Liver (tissue), 9 donors: ENCODE data around the gene MTF1. TPM values are rescaled to one million over a fixed set of nuclear protein-coding genes. Genes with fewer than 3 reads are reported as not detected.

ENCODE experiments used
- DNase-seq: peaks from one replicate; pipeline ENCODE4 v3.0.0-alpha.2; 2017; ENCODE audit warnings: low spot score
- H3K27ac ChIP-seq, 2 donors: one replicate each; pipeline ENCODE4 v1.7.0; 2013; ENCODE audit warnings: inconsistent platforms in 2 of 2, low read length in 2 of 2, control low read depth in 1 of 2, low read depth in 1 of 2, mild to moderate bottlenecking in 1 of 2
- H3K27me3 ChIP-seq, 4 donors: one replicate each; pipeline versions ENCODE4 v1.6.1 to v1.7.0; 2013; ENCODE audit warnings: low read length in 3 of 4, inconsistent platforms in 1 of 4, mild to moderate bottlenecking in 1 of 4, moderate library complexity in 1 of 4; ENCODE audit not compliant: control insufficient read depth in 4 of 4, insufficient read depth in 4 of 4
- H3K36me3 ChIP-seq, 4 donors: one replicate each; pipeline versions ENCODE4 v1.6.1 to v1.7.0; 2013; ENCODE audit warnings: low read length in 3 of 4, mild to moderate bottlenecking in 3 of 4, low read depth in 1 of 4, moderate library complexity in 1 of 4; ENCODE audit not compliant: control insufficient read depth in 4 of 4, insufficient read depth in 3 of 4
- H3K4me1 ChIP-seq, 4 donors: one replicate each; pipeline versions ENCODE4 v1.6.1 to v1.7.0; 2013; ENCODE audit warnings: low read length in 3 of 4, mild to moderate bottlenecking in 3 of 4, moderate library complexity in 1 of 4; ENCODE audit not compliant: control insufficient read depth in 4 of 4, insufficient read depth in 4 of 4
- H3K4me3 ChIP-seq, 3 donors: one replicate each; pipeline versions ENCODE4 v1.6.1 to v1.7.0; 2013; ENCODE audit warnings: low read length in 3 of 3, control low read depth in 1 of 3, low read depth in 1 of 3, mild to moderate bottlenecking in 1 of 3
- H3K9ac ChIP-seq, 2 donors: one replicate each; pipeline ENCODE4 v1.7.0; 2013; ENCODE audit warnings: low read length in 2 of 2, mild to moderate bottlenecking in 2 of 2, moderate library complexity in 2 of 2, control low read depth in 1 of 2, low read depth in 1 of 2
- H3K9me3 ChIP-seq, 4 donors: one replicate each; pipeline versions ENCODE4 v1.6.1 to v1.7.0; 2013; ENCODE audit warnings: low read length in 3 of 4; ENCODE audit not compliant: control insufficient read depth in 4 of 4
- EGR1 ChIP-seq, 2 donors: IDR thresholded peaks; 2 replicates each; pipeline ENCODE4 v1.6.1; 2016 to 2018; ENCODE audit warnings: antibody characterized with exemption in 2 of 2, low read depth in 2 of 2
- FOXA1 ChIP-seq: IDR thresholded peaks from 2 replicates; pipeline ENCODE4 v1.6.1; 2016; ENCODE audit warnings: antibody characterized with exemption
- GABPA ChIP-seq, 2 donors: IDR thresholded peaks in 1 of 2; conservative IDR thresholded peaks in 1 of 2; 2 replicates each; pipeline ENCODE4 v1.6.1; 2016; ENCODE audit warnings: antibody characterized with exemption in 2 of 2, mild to moderate bottlenecking in 1 of 2, moderate library complexity in 1 of 2
- HNF4A ChIP-seq, 2 donors: conservative IDR thresholded peaks; 2 replicates each; pipeline ENCODE4 v1.6.1; 2016; ENCODE audit warnings: antibody characterized with exemption in 2 of 2, mild to moderate bottlenecking in 2 of 2
- JUND ChIP-seq, 2 donors: IDR thresholded peaks; 2 replicates each; pipeline ENCODE4 v1.6.1; 2016; ENCODE audit warnings: antibody characterized with exemption in 2 of 2
- NR2F2 ChIP-seq: IDR thresholded peaks from 2 replicates; pipeline ENCODE4 v1.6.1; 2016; ENCODE audit warnings: antibody characterized with exemption
- SP1 ChIP-seq: IDR thresholded peaks from 2 replicates; pipeline ENCODE4 v1.6.1; 2018; ENCODE audit warnings: antibody characterized with exemption, mild to moderate bottlenecking
- TAF1 ChIP-seq: conservative IDR thresholded peaks from 2 replicates; pipeline ENCODE4 v1.6.1; 2016; ENCODE audit warnings: antibody characterized with exemption, mild to moderate bottlenecking
- YY1 ChIP-seq: IDR thresholded peaks from 2 replicates; pipeline ENCODE4 v1.6.1; 2016; ENCODE audit warnings: antibody characterized with exemption, mild to moderate bottlenecking
- WGBS: extraction: QIAGEN DNeasy Blood & Tissue Kit; methylation state at CpG from one replicate; pipeline ENCODE4 v1.1.7; 2013; 5-methylcytosine and 5-hydroxymethylcytosine counted together
- polyA plus RNA-seq, 2 donors: library from polyadenylated mRNA; stranded (reverse) in 1 of 2; unstranded in 1 of 2; fragments of 200-250 nt in 1 of 2; fragments of >200 nt in 1 of 2; fragmentation: Nextera tagmentation in 1 of 2; extraction: Ambion mirVana in 1 of 2; gene quantifications; one replicate each; pipeline versions ENCODE4 v1.2.1 to v1.2.3, GENCODE V29; 2013 to 2015
- total RNA-seq, 2 donors: library from RNA; depleted of rRNA; stranded (reverse); fragments of >200 nt; gene quantifications; one replicate each; pipeline ENCODE4 v1.2.3, GENCODE V29; 2014
- TF ChIP-seq, protein P1 (sequence below): IDR thresholded peaks from 2 replicates; pipeline ENCODE4 v1.6.1; 2016; ENCODE audit warnings: antibody characterized with exemption
- TF ChIP-seq, protein P2 (sequence below): IDR thresholded peaks from 2 replicates; pipeline ENCODE4 v1.6.1; 2016; ENCODE audit warnings: antibody characterized with exemption, mild to moderate bottlenecking
- TF ChIP-seq, protein P3 (sequence below): fragments of 150-350 bp; IDR thresholded peaks from 2 replicates; pipeline ENCODE4 v1.5.1; 2017; ENCODE audit warnings: improper control_type of control experiment, low read depth, low read length; ENCODE audit not compliant: missing input control
- TF ChIP-seq, protein P4 (sequence below): IDR thresholded peaks from 2 replicates; pipeline ENCODE4 v1.6.1; 2016; ENCODE audit warnings: antibody characterized with exemption
- donor health status: healthy.
- donor health status: healthy.
- donor health status: healthy.
- donor health status: healthy.
- donor health status: healthy.

MTF1 gene
- total and polyA plus RNA-seq, 4 donors: 2.3 to 3.3 (median 3.0) TPM

DNA sequence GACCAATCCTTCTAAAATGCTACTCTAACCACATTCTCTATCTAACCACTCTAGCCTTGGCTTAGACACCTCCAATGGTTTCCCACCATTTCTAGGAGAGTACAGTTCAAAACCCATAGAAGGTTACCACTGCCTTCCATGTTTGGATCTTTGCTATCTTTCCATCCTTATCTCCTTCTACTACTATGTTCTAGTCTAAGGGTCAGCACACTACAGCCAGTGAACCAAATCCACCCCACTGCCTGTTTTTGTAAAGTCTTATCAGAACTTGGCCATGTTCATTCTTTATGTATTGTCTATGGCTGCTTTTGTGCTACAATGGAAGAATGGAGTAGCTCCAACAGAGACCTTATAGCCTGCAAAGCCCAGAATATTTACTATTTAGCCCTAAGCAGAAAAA lies 6.2 kb downstream of the MTF1 start:
- H3K36me3 ChIP-seq: peaks cover 0 to 13% (median 7%) of the 10 kb centered on the region in 4 donors
- no peak overlapping the region for H3K27ac ChIP-seq
- DNase-seq: no peak
- no peak overlapping the region for H3K4me3 ChIP-seq
- H3K9ac ChIP-seq: no peak overlapping the region
- H3K4me1 ChIP-seq: peaks cover 0 to 20% (median 14%) of the 10 kb centered on the region in 4 donors
- H3K9me3 ChIP-seq: no peaks in the 10 kb centered on the region
- TF ChIP-seq NR2F2 (no peak), FOXA1 (no peak), HNF4A (conservative IDR thresholded peaks at IDR 0.05) (no peak), GABPA (IDR thresholded peaks at IDR 0.05 in 1 of 2, conservative IDR thresholded peaks at IDR 0.05 in 1 of 2) (no peak), JUND (IDR thresholded peaks at IDR 0.05) (no peak)
- TF ChIP-seq, protein P1, sequence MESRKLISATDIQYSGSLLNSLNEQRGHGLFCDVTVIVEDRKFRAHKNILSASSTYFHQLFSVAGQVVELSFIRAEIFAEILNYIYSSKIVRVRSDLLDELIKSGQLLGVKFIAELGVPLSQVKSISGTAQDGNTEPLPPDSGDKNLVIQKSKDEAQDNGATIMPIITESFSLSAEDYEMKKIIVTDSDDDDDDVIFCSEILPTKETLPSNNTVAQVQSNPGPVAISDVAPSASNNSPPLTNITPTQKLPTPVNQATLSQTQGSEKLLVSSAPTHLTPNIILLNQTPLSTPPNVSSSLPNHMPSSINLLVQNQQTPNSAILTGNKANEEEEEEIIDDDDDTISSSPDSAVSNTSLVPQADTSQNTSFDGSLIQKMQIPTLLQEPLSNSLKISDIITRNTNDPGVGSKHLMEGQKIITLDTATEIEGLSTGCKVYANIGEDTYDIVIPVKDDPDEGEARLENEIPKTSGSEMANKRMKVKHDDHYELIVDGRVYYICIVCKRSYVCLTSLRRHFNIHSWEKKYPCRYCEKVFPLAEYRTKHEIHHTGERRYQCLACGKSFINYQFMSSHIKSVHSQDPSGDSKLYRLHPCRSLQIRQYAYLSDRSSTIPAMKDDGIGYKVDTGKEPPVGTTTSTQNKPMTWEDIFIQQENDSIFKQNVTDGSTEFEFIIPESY: no peak
- TF ChIP-seq, protein P2, sequence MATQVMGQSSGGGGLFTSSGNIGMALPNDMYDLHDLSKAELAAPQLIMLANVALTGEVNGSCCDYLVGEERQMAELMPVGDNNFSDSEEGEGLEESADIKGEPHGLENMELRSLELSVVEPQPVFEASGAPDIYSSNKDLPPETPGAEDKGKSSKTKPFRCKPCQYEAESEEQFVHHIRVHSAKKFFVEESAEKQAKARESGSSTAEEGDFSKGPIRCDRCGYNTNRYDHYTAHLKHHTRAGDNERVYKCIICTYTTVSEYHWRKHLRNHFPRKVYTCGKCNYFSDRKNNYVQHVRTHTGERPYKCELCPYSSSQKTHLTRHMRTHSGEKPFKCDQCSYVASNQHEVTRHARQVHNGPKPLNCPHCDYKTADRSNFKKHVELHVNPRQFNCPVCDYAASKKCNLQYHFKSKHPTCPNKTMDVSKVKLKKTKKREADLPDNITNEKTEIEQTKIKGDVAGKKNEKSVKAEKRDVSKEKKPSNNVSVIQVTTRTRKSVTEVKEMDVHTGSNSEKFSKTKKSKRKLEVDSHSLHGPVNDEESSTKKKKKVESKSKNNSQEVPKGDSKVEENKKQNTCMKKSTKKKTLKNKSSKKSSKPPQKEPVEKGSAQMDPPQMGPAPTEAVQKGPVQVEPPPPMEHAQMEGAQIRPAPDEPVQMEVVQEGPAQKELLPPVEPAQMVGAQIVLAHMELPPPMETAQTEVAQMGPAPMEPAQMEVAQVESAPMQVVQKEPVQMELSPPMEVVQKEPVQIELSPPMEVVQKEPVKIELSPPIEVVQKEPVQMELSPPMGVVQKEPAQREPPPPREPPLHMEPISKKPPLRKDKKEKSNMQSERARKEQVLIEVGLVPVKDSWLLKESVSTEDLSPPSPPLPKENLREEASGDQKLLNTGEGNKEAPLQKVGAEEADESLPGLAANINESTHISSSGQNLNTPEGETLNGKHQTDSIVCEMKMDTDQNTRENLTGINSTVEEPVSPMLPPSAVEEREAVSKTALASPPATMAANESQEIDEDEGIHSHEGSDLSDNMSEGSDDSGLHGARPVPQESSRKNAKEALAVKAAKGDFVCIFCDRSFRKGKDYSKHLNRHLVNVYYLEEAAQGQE: no peak
- no peaks in the 10 kb centered on the region for H3K27me3 ChIP-seq

DNA sequence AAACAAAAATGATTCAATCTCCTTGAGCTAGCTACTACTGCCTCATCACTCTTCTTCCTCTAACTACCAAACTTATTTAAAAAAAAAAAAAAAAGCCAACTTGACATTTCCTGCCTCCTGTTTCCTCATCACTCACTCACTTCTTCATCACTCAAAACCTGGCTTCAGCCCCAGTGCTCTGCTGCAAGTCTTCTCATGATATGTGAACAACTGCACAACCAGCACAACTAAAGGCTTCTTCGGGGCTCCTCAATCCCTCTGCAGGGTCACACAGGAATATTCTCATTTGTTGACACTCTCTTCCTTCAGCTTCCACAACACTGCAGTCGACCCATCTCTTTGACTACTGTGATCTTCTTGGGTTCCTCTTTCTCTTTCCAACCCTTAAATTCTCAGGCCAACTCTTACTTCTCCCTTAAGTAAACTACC lies 7.6 kb downstream of the MTF1 start:
- no peaks in the 10 kb centered on the region for H3K9me3 ChIP-seq
- WGBS: 80% methylated on average over 2 of the region's 2 CpGs
- peaks cover 0 to 18% (median 12%) of the 10 kb centered on the region in 4 donors for H3K4me1 ChIP-seq
- H3K4me3 ChIP-seq: no peak overlapping the region
- no peak for TF ChIP-seq GABPA (IDR thresholded peaks at IDR 0.05 in 1 of 2, conservative IDR thresholded peaks at IDR 0.05 in 1 of 2)
- TF ChIP-seq, protein P1: no peak
- TF ChIP-seq, protein P3, sequence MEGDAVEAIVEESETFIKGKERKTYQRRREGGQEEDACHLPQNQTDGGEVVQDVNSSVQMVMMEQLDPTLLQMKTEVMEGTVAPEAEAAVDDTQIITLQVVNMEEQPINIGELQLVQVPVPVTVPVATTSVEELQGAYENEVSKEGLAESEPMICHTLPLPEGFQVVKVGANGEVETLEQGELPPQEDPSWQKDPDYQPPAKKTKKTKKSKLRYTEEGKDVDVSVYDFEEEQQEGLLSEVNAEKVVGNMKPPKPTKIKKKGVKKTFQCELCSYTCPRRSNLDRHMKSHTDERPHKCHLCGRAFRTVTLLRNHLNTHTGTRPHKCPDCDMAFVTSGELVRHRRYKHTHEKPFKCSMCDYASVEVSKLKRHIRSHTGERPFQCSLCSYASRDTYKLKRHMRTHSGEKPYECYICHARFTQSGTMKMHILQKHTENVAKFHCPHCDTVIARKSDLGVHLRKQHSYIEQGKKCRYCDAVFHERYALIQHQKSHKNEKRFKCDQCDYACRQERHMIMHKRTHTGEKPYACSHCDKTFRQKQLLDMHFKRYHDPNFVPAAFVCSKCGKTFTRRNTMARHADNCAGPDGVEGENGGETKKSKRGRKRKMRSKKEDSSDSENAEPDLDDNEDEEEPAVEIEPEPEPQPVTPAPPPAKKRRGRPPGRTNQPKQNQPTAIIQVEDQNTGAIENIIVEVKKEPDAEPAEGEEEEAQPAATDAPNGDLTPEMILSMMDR: no peak
- no peak for TF ChIP-seq HNF4A (conservative IDR thresholded peaks at IDR 0.05)
- TF ChIP-seq SP1: no peak
- TF ChIP-seq FOXA1: no peak
- no peak for TF ChIP-seq NR2F2
- TF ChIP-seq EGR1 (IDR thresholded peaks at IDR 0.05; ENCODE audit: low read depth in 2 of 2): no peak
- TF ChIP-seq, protein P4, sequence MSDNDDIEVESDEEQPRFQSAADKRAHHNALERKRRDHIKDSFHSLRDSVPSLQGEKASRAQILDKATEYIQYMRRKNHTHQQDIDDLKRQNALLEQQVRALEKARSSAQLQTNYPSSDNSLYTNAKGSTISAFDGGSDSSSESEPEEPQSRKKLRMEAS: no peak
- no peak for TF ChIP-seq TAF1
- TF ChIP-seq YY1: no peak
- no peaks in the 10 kb centered on the region for H3K27me3 ChIP-seq
- peaks cover 0 to 8% (median 5%) of the 10 kb centered on the region in 4 donors for H3K36me3 ChIP-seq
- H3K27ac ChIP-seq: no peak overlapping the region
- no peak for DNase-seq
- H3K9ac ChIP-seq: no peak overlapping the region
